ENCODE results near the gene KLHL36. TPM values are rescaled to one million over a fixed set of nuclear protein-coding genes. Genes with fewer than 3 reads are reported as not detected.

The KLHL36 gene
- total and polyA plus RNA-seq, 9 of the 15 experiments (the other 6 are each of a cell fraction or from before 2014, with no cell fraction given), result 2.1 to 51.2 (median 18.5) TPM

GRCh38 chr16:84617791-84618580 lies 30.3 kb upstream of the KLHL36 start, which contains the start of gene COTL1:
TSS of gene COTL1 (minus strand) at chr16:84618078. CDS start at chr16:84617914, 164 bp downstream.
- H3K36me3 ChIP-seq (ENCODE audit: control insufficient read depth, insufficient read depth, low read length), result peaks cover 28% of the 10 kb centered on the region; the same call in 2 of the 3 replicates
- in situ Hi-C loops (cut with MboI), result no loop called here
- ChIA-PET POLR2A (interaction anchor here (0.6 to 1.4 kb wide), 6 partner anchors 10 to 436 kb away, joined by 3 to 4 read pairs (median 3); no protein-coding TSS in a partner anchor), CTCF (ENCODE audit: low intra/inter-chr PET ratio) (interaction anchor here (0.6 to 6.3 kb wide), 2 partner anchors 97 to 106 kb away, joined by 3 to 120 read pairs; no protein-coding TSS in a partner anchor)
- FAIRE-seq, result peak; percentile 67
- ATAC-seq, result peak; percentile 88
- peak within 1 kb of the TSS; percentile 94 for H2AFZ ChIP-seq (ENCODE audit: low read depth, low read length)
- BruUV-seq (replicated peaks), result no TSS peak
- peaks cover 19 to 31% of the 10 kb centered on the region in 2 experiments; a peak in 4 of 5 replicates for H3K4me1 ChIP-seq (replicated peaks in 1 of 2; ENCODE audit: control insufficient read depth in 2 of 2, insufficient read depth in 2 of 2, low read length in 2 of 2)
- intact Hi-C loops (cut with micrococcal nuclease), result loop anchor here (1.0 to 5.0 kb wide), 3 partner anchors 23 to 107 kb away; no protein-coding TSS in a partner anchor
- no peaks in the 10 kb centered on the region for H3K9me1 ChIP-seq (ENCODE audit: control insufficient read depth, insufficient read depth, low read length)
- no peaks in the 10 kb centered on the region; the same call in none of the 2 replicates for H4K20me1 ChIP-seq (replicated peaks; ENCODE audit: control insufficient read depth, insufficient read depth, low read length)
- H3K9me3 ChIP-seq (replicated peaks; ENCODE audit: control insufficient read depth, insufficient read depth, low read depth, low read length), result no peaks in the 10 kb centered on the region
- H3K27ac ChIP-seq (ENCODE audit: extremely low read depth, low read depth, low read length), result peak within 1 kb of the TSS; percentile 69
- H3K4me3 ChIP-seq, result peak within 1 kb of the TSS; percentile 57
- peak within 1 kb of the TSS; percentile 85 for H3K4me2 ChIP-seq (ENCODE audit: insufficient read depth, low read length)
- peaks cover 35% of the 10 kb centered on the region for H3K79me2 ChIP-seq (ENCODE audit: control insufficient read depth, insufficient read depth, low read length)
- WGBS (ENCODE audit: insufficient coverage, low coverage, missing lambda C conversion rate), result under 1% methylated on average over 60 of the region's 76 CpGs
- DNase-seq (ENCODE audit: extremely low read depth in 1 of 4, low spot score in 3 of 4), result peak; percentile 99
- H3K27me3 ChIP-seq (ENCODE audit: control insufficient read depth in 2 of 2, insufficient read depth in 2 of 2, low read length in 2 of 2), result no peaks in the 10 kb centered on the region
- peak within 1 kb of the TSS; percentile 62 to 94 for H3K9ac ChIP-seq (ENCODE audit: insufficient read depth in 1 of 2, low read depth in 2 of 2, low read length in 2 of 2)
- TF ChIP-seq GABPB2 (CRISPR knock-in tag; conservative IDR thresholded peaks at IDR 0.05) (no peak), DMBX1 (CRISPR knock-in tag; IDR thresholded peaks at IDR 0.05; ENCODE audit: borderline replicate concordance) (no peak), STAT5B (CRISPR knock-in tag; IDR thresholded peaks at IDR 0.05) (no peak), PBX2 (CRISPR knock-in tag; IDR thresholded peaks at IDR 0.05; ENCODE audit: low read depth) (no peak), PBX2 (tag; conservative IDR thresholded peaks at IDR 0.05; ENCODE audit: low read depth) (no peak), CEBPB (tag; IDR thresholded peaks at IDR 0.05) (peak; percentile 99), MXI1 (IDR thresholded peaks at IDR 0.05; ENCODE audit: low read depth, low read length) (no peak), ELF4 (CRISPR knock-in tag; IDR thresholded peaks at IDR 0.05) (no peak), RAD21 (CRISPR knock-in tag; conservative IDR thresholded peaks at IDR 0.05 in 1 of 2, IDR thresholded peaks at IDR 0.05 in 1 of 2) (no peak), ZNF445 (CRISPR knock-in tag; IDR thresholded peaks at IDR 0.05; ENCODE audit: low read depth) (no peak), RFX1 (IDR thresholded peaks at IDR 0.05) (no peak), SOX6 (IDR thresholded peaks at IDR 0.05) (no peak), HOMEZ (CRISPR knock-in tag; IDR thresholded peaks at IDR 0.05) (0 out of 2 replicates have a peak, but pooled peaks have one; percentile 41), PTTG1 (tag; IDR thresholded peaks at IDR 0.05; ENCODE audit: low read depth) (no peak), TBL1XR1 (IDR thresholded peaks at IDR 0.05; ENCODE audit: low read length in 2 of 2) (no peak)
- TF ChIP-seq, protein P1, sequence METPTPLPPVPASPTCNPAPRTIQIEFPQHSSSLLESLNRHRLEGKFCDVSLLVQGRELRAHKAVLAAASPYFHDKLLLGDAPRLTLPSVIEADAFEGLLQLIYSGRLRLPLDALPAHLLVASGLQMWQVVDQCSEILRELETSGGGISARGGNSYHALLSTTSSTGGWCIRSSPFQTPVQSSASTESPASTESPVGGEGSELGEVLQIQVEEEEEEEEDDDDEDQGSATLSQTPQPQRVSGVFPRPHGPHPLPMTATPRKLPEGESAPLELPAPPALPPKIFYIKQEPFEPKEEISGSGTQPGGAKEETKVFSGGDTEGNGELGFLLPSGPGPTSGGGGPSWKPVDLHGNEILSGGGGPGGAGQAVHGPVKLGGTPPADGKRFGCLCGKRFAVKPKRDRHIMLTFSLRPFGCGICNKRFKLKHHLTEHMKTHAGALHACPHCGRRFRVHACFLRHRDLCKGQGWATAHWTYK (CRISPR knock-in tag; IDR thresholded peaks at IDR 0.05), result peak; percentile 79
